OCI-LY1 (cell line): ENCODE results near the gene WWOX.

Experiments
- H2AFZ ChIP-seq: fragments of 200-600 bp; sonication (generic), shearing (Covaris generic); 2 replicates; pipeline ENCODE4 v1.6.0; 2014; ENCODE audit warnings: antibody characterized with exemption, mild to moderate bottlenecking, low read length
- H3F3A ChIP-seq: fragments of 200-600 bp; sonication (generic), shearing (Covaris generic); 2 replicates; pipeline ENCODE4 v1.6.0; 2014; ENCODE audit warnings: mild to moderate bottlenecking, antibody characterized with exemption, low read length, moderate library complexity; ENCODE audit not compliant: insufficient read depth
- H3K27ac ChIP-seq: fragments of 200-600 bp; sonication (generic); 2 replicates; pipeline ENCODE4 v1.5.1; 2014; ENCODE audit warnings: low read length, mixed run types, mild to moderate bottlenecking, low read depth; ENCODE audit not compliant: poor library complexity, severe bottlenecking
- H3K27me3 ChIP-seq: fragments of 200-600 bp; sonication (generic); 2 replicates; pipeline ENCODE4 v1.6.0; 2014; ENCODE audit warnings: antibody characterized with exemption, mild to moderate bottlenecking, low read length, moderate library complexity; ENCODE audit not compliant: insufficient read depth
- H3K36me3 ChIP-seq: fragments of 200-600 bp; sonication (generic); 2 replicates; pipeline ENCODE4 v1.6.1; 2014; ENCODE audit warnings: mild to moderate bottlenecking, antibody characterized with exemption, low read length, moderate library complexity, mixed read lengths; ENCODE audit not compliant: insufficient read depth
- H3K4me1 ChIP-seq: fragments of 200-600 bp; sonication (generic); 2 replicates; pipeline ENCODE4 v1.5.1; 2014; ENCODE audit warnings: mild to moderate bottlenecking, low read length, moderate library complexity; ENCODE audit not compliant: insufficient read depth, severe bottlenecking
- H3K4me2 ChIP-seq: fragments of 200-600 bp; sonication (generic), shearing (Covaris generic); 2 replicates; pipeline ENCODE4 v1.6.1; 2014; ENCODE audit warnings: low read length
- H3K4me3 ChIP-seq: fragments of 200-600 bp; sonication (generic); 2 replicates; pipeline ENCODE4 v1.5.1; 2014; ENCODE audit warnings: low read length, low read depth, mild to moderate bottlenecking, mixed read lengths; ENCODE audit not compliant: poor library complexity, severe bottlenecking
- H3K79me2 ChIP-seq: fragments of 200-600 bp; shearing (Covaris generic); 2 replicates; pipeline ENCODE4 v1.6.1; 2016; ENCODE audit warnings: mixed run types, low read length, mixed read lengths; ENCODE audit not compliant: insufficient read depth
- H3K9ac ChIP-seq: fragments of 200-600 bp; sonication (generic), shearing (Covaris generic); 2 replicates; pipeline ENCODE4 v1.6.1; 2014; ENCODE audit warnings: mild to moderate bottlenecking, low read length, mixed read lengths
- H3K9me2 ChIP-seq: fragments of 200-600 bp; sonication (generic), shearing (Covaris generic); 2 replicates; pipeline ENCODE4 v1.6.1; 2014; ENCODE audit warnings: low read depth, mild to moderate bottlenecking, low read length, mixed read lengths
- H3K9me3 ChIP-seq: fragments of 200-600 bp; shearing (Covaris generic); 2 replicates; pipeline ENCODE4 v1.6.1; 2014; ENCODE audit warnings: low read length, mixed read lengths
- H4K20me1 ChIP-seq: fragments of 200-600 bp; sonication (generic), shearing (Covaris generic); 2 replicates; pipeline ENCODE4 v1.6.0; 2016; ENCODE audit warnings: mild to moderate bottlenecking, low read length; ENCODE audit not compliant: insufficient read depth
- CTCF ChIP-seq: fragments of 200-600 bp; sonication (generic), shearing (Covaris generic); IDR thresholded peaks from 2 replicates; pipeline ENCODE4 v1.5.1; 2017; ENCODE audit warnings: mild to moderate bottlenecking, antibody characterized with exemption, low read length, moderate library complexity, mixed read lengths
- EZH2 ChIP-seq: fragments of 200-600 bp; sonication (generic), shearing (Covaris generic); IDR thresholded peaks from 2 replicates; pipeline ENCODE4 v1.8.0; 2017; ENCODE audit warnings: borderline replicate concordance, mixed run types, mild to moderate bottlenecking, antibody characterized with exemption, low read length, moderate library complexity, mixed read lengths

WWOX gene

GRCh38 chr16:79150632-79151310 is 1051.3 kb downstream of the WWOX start:
- Histone ChIP-seq H2AFZ (no peak overlapping the region), H3K9me2 (no peaks in the 10 kb centered on the region), H3K9ac (no peak overlapping the region), H4K20me1 (no peaks in the 10 kb centered on the region), H3K27me3 (no peaks in the 10 kb centered on the region), H3K9me3 (no peaks in the 10 kb centered on the region), H3K79me2 (no peaks in the 10 kb centered on the region), H3K36me3 (no peaks in the 10 kb centered on the region), H3K4me1 (no peaks in the 10 kb centered on the region), H3F3A (no peaks in the 10 kb centered on the region), H3K4me3 (no peak overlapping the region), H3K27ac (no peak overlapping the region), H3K4me2 (no peak overlapping the region)
- no peak for TF ChIP-seq CTCF
- TF ChIP-seq EZH2: no peak

- Histone ChIP-seq H3K27ac (no peak overlapping the region), H3K36me3 (no peaks in the 10 kb centered on the region), H3K4me3 (no peak overlapping the region), H3K9me3 (no peaks in the 10 kb centered on the region), H3K4me1 (no peaks in the 10 kb centered on the region), H3K9ac (no peak overlapping the region), H4K20me1 (no peaks in the 10 kb centered on the region), H3K4me2 (no peak overlapping the region), H3K79me2 (no peaks in the 10 kb centered on the region), H2AFZ (no peak overlapping the region), H3K9me2 (no peaks in the 10 kb centered on the region), H3K27me3 (no peaks in the 10 kb centered on the region), H3F3A (no peaks in the 10 kb centered on the region)
- TF ChIP-seq CTCF (no peak), EZH2 (no peak)
Measured at GRCh38 chr16:79154086-79154485, 1054.6 kb downstream of the WWOX start.

GRCh38 chr16:79155471-79155870 is 1056.0 kb downstream of the WWOX start:
- no peak overlapping the region for H3K4me2 ChIP-seq
- no peaks in the 10 kb centered on the region for H3K36me3 ChIP-seq
- H3K9ac ChIP-seq: no peak overlapping the region
- H3K4me3 ChIP-seq: no peak overlapping the region
- no peaks in the 10 kb centered on the region for H3K9me2 ChIP-seq
- H2AFZ ChIP-seq: no peak overlapping the region
- H3K27me3 ChIP-seq: no peaks in the 10 kb centered on the region
- H3K79me2 ChIP-seq: no peaks in the 10 kb centered on the region
- no peaks in the 10 kb centered on the region for H3K9me3 ChIP-seq
- no peaks in the 10 kb centered on the region for H4K20me1 ChIP-seq
- H3K27ac ChIP-seq: no peak overlapping the region
- no peaks in the 10 kb centered on the region for H3F3A ChIP-seq
- no peaks in the 10 kb centered on the region for H3K4me1 ChIP-seq
- TF ChIP-seq EZH2 (no peak), CTCF (no peak)
